Breast epithelium (tissue), 4 donors: ENCODE data around the gene SCG2. TPM values are rescaled to one million over a fixed set of nuclear protein-coding genes. Genes with fewer than 3 reads are reported as not detected.

Experiments used
- DNase-seq, 2 donors: peaks; one replicate each; pipeline ENCODE4 v3.0.0-alpha.2; 2019; ENCODE audit warnings: low spot score in 2 of 2
- H3K27ac ChIP-seq, 2 donors: fragments of 200-600 bp; sonication (generic) in 1 of 2; one replicate each; pipeline ENCODE4 v1.5.1; 2016 to 2019; ENCODE audit warnings: mild to moderate bottlenecking in 1 of 2
- H3K27me3 ChIP-seq, 2 donors: fragments of 200-600 bp; sonication (generic) in 1 of 2; one replicate each; pipeline versions ENCODE4 v1.5.1 to v1.6.0; 2017 to 2019; ENCODE audit warnings: control low read depth in 1 of 2, mild to moderate bottlenecking in 1 of 2
- H3K36me3 ChIP-seq: fragments of 200-600 bp; one replicate; pipeline ENCODE4 v1.5.1; 2019
- H3K4me1 ChIP-seq, 2 donors: fragments of 200-600 bp; sonication (generic); one replicate each; pipeline ENCODE4 v1.5.1; 2016 to 2019; ENCODE audit warnings: control low read depth in 1 of 2
- H3K4me3 ChIP-seq, 3 donors: fragments of 200-600 bp; sonication (generic); 1 replicate in 2 of 3; 2 replicates in 1 of 3; pipeline ENCODE4 v1.5.1; 2016 to 2019; ENCODE audit warnings: mild to moderate bottlenecking in 3 of 3, moderate library complexity in 2 of 3
- H3K9me3 ChIP-seq, 2 donors: fragments of 200-600 bp; sonication (generic) in 1 of 2; one replicate each; pipeline ENCODE4 v1.5.1; 2016 to 2019; ENCODE audit warnings: control low read depth in 1 of 2
- CTCF ChIP-seq, 3 donors: fragments of 450-650 bp; IDR thresholded peaks; one replicate each; pipeline ENCODE4 v1.5.1; 2016 to 2017; ENCODE audit warnings: antibody characterized with exemption in 3 of 3, mild to moderate bottlenecking in 3 of 3, moderate library complexity in 3 of 3
- POLR2A ChIP-seq: fragments of 450-650 bp; IDR thresholded peaks from one replicate; pipeline ENCODE4 v1.6.1; 2016; ENCODE audit warnings: antibody characterized with exemption, mild to moderate bottlenecking, moderate library complexity
- POLR2AphosphoS5 ChIP-seq, 3 donors: sonication (generic); formaldehyde crosslinking; IDR thresholded peaks; one replicate each; pipeline ENCODE4 v1.6.1; 2017; ENCODE audit warnings: antibody characterized with exemption in 3 of 3
- intact Hi-C: fragments of 100-400 bp; cut with DNase I; formaldehyde crosslinking; loops from one replicate; pipeline ENCODE4 v1.15.1; 2023; ENCODE audit warnings: low total_unique reads
- total RNA-seq, 3 donors: library from RNA; depleted of rRNA; stranded (reverse); fragments of >200 nt; gene quantifications; one replicate each; pipeline ENCODE4 v1.1.0, GENCODE V29; 2016

Gene SCG2
- total RNA-seq, 3 donors from 2014 or later = 0.32 to 0.66 TPM; not detected in 1

- no peaks in the 10 kb centered on the region for H3K27me3 ChIP-seq
- no peak for TF ChIP-seq POLR2A
- no peak for TF ChIP-seq POLR2AphosphoS5 (IDR thresholded peaks at IDR 0.05)
- no peak for TF ChIP-seq CTCF (IDR thresholded peaks at IDR 0.05)
- no peak overlapping the region for H3K4me3 ChIP-seq
- intact Hi-C loops = no loop called here
- no peaks in the 10 kb centered on the region for H3K9me3 ChIP-seq
- no peaks in the 10 kb centered on the region for H3K4me1 ChIP-seq
- H3K36me3 ChIP-seq = no peaks in the 10 kb centered on the region
- no peak for DNase-seq
- no peak overlapping the region for H3K27ac ChIP-seq
These were observed 2.1 kb upstream of the SCG2 start for GRCh38 chr2:223604231-223604630.

- H3K9me3 ChIP-seq = no peaks in the 10 kb centered on the region
- intact Hi-C loops = no loop called here
- H3K27ac ChIP-seq = no peak overlapping the region
- no peak overlapping the region for H3K4me3 ChIP-seq
- TF ChIP-seq CTCF (IDR thresholded peaks at IDR 0.05) (no peak), POLR2AphosphoS5 (IDR thresholded peaks at IDR 0.05) (no peak), POLR2A (no peak)
- H3K27me3 ChIP-seq = no peaks in the 10 kb centered on the region
- DNase-seq = no peak
- no peaks in the 10 kb centered on the region for H3K4me1 ChIP-seq
- H3K36me3 ChIP-seq = no peaks in the 10 kb centered on the region
These were observed 811 bp upstream of the SCG2 start for GRCh38 chr2:223602972-223603371.

GRCh38 chr2:223601018-223601417 lies 1.1 kb downstream of the SCG2 start:
- no peak overlapping the region for H3K27ac ChIP-seq
- H3K4me1 ChIP-seq = no peaks in the 10 kb centered on the region
- H3K4me3 ChIP-seq = no peak overlapping the region
- intact Hi-C loops = no loop called here
- H3K27me3 ChIP-seq = no peaks in the 10 kb centered on the region
- H3K9me3 ChIP-seq = no peaks in the 10 kb centered on the region
- DNase-seq = no peak
- no peak for TF ChIP-seq POLR2A
- TF ChIP-seq POLR2AphosphoS5 (IDR thresholded peaks at IDR 0.05) = no peak
- no peak for TF ChIP-seq CTCF (IDR thresholded peaks at IDR 0.05)
- H3K36me3 ChIP-seq = no peaks in the 10 kb centered on the region

GRCh38 chr2:223599640-223600380 lies 2.4 kb downstream of the SCG2 start:
- TF ChIP-seq CTCF (IDR thresholded peaks at IDR 0.05) (no peak), POLR2A (no peak), POLR2AphosphoS5 (IDR thresholded peaks at IDR 0.05) (no peak)
- Histone ChIP-seq H3K4me3 (no peak overlapping the region), H3K27me3 (no peaks in the 10 kb centered on the region), H3K4me1 (no peaks in the 10 kb centered on the region), H3K9me3 (no peaks in the 10 kb centered on the region), H3K36me3 (no peaks in the 10 kb centered on the region), H3K27ac (no peak overlapping the region)
- intact Hi-C loops = no loop called here
- no peak for DNase-seq

- TF ChIP-seq CTCF (IDR thresholded peaks at IDR 0.05) (no peak), POLR2AphosphoS5 (IDR thresholded peaks at IDR 0.05) (no peak), POLR2A (no peak)
- intact Hi-C loops = no loop called here
- no peak overlapping the region for H3K27ac ChIP-seq
- no peaks in the 10 kb centered on the region for H3K27me3 ChIP-seq
- H3K36me3 ChIP-seq = no peaks in the 10 kb centered on the region
- H3K9me3 ChIP-seq = no peaks in the 10 kb centered on the region
- no peak for DNase-seq
- H3K4me3 ChIP-seq = no peak overlapping the region
- H3K4me1 ChIP-seq = no peaks in the 10 kb centered on the region
These were observed 3.0 kb downstream of the SCG2 start for GRCh38 chr2:223598994-223599639.
